HuH-7 (cell line): ENCODE data around the gene SLIT2.
A peak's percentile ranks its signal among the peaks of the same experiment; 100 is the strongest.

ENCODE experiments used
- DNase-seq: peaks from one replicate; pipeline ENCODE4 v3.0.0; 2011; ENCODE audit warnings: low spot score

Gene SLIT2

DNA sequence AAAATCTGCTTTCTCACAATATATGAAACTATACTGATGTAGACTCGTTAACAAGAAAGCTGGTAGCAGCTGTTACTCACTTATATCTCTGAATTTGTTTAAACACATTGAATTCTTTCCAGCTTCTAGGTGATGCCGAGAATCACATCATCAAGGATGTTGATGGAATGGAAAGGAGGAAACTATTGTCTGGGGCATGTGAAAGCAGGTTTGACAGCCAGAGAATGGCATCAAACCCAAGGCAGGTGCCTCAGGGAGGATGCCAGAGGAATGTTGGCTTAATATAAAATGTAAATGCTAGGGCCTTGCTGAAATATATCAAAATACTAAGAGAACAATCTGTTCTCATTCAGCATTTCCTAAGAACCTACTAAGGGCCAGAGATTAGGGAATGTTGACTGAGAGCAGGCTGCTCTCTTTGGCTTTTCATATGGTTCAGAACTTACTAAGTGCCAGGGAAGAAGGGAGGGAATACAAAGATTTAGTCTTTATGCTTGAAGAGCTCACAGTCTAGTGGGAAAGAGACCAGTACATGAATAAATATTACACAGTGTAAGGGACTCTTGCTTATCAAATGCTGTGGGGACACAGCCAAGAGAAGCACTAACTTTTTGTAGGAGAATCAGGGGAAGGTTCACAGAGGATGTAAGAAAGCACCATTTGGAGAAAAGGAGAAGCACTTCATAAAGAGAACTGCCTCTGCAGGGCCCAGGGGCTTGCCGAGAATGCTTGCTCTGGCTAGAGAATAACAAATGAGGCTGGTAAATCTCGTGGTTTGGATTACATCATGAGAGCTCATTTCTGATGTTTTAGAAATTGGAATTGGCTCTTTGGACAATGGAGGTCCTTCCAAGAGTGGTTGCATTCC is 14.7 kb downstream of the SLIT2 start:
- no peak for DNase-seq

DNA sequence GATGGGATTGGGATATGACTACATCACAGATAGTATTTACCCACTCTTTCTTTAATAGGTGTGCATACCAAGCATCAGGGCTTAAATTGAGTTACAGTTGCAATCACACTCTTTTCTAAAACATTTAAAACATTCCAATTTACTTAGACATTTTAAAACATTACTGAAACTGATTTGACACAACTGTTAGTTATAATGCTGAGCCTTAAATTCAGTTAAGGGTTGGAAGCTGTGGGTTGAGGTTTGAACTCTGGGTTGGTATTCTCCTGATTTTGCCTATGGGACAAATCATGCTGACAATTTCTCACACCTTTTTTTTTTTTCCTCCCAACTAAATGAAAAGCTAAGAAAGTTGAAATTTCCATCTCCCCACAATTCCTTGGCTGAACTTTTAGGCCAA is 16.3 kb downstream of the SLIT2 start:
- DNase-seq = no peak

DNA sequence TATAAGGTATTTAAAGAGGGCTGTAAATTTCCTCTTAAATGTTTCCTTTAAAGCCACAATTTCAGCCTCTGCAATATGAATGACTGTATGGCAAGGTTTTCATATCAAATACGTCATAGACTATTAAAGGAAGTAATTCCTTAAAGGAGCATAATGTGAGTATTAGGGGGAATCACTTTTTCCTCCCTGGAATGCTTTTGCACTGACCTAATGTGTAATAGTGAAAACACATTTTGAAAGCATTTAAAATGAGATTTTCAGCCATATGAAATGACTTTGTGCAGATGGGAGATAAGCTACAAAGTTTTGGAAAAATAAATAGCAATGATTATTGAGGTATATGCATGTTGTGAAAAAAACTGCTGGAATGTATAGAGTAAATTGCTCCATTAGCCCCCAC is 17.6 kb downstream of the SLIT2 start:
- no peak for DNase-seq

DNA sequence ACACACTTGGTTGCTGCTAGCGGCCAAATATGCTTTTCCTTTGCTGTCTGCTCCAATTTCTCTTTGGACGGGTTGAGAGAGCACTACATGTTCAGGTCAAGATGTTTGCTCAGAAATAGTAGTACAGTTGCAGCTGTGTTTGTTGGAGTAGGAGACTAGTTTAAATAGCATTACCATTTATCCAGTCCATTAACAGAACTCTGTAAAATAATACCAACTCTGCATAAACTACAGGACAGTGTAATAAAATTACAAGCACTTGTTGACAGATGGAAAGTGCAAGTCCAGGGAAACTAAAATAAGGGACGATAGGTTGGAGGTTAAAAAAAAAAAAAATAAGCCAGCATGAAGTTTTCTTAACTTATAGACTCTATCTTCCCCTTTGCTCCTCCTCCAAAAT is 20.2 kb downstream of the SLIT2 start:
- no peak for DNase-seq

DNA sequence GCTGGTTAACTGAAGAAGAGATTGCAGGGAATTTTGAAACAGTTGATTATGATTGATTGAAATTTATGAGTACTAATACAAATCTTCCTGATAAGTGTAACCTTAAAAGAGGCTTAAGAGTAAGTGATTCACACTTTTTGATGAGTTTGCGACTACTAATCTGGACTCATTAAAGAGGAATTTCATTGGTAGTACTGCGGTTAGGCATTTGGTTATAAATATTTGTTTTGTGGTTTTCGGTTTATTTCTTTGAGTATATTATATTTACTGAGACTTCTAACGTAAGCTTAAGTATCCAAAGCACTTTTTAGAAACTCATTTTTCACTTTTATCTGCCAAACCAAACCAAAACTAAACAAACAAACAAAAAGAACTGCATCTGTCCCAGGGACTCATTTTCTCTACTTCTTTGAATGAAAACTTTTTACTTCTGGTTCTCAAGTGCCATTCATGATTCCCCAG is 20.7 kb downstream of the SLIT2 start:
- DNase-seq = no peak

DNA sequence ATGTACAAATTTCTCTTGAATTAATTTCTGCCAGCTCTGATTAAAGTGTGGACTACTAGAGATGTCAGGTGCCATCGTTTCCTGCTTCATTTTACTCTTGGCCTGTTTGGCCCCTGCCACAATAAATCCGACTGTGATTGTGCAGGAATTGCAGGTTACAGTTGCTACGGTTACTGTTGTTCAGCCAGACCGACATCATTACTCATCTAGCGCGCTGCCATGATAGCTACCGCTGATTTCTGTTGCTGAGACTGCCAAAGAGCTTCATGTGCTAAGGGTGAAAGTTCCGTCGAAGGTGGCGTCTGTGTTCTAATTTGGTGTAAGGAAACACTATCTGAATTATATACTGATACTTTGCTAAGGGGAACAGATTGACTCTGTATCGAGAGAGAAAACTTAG is 22.1 kb downstream of the SLIT2 start:
- no peak for DNase-seq

DNA sequence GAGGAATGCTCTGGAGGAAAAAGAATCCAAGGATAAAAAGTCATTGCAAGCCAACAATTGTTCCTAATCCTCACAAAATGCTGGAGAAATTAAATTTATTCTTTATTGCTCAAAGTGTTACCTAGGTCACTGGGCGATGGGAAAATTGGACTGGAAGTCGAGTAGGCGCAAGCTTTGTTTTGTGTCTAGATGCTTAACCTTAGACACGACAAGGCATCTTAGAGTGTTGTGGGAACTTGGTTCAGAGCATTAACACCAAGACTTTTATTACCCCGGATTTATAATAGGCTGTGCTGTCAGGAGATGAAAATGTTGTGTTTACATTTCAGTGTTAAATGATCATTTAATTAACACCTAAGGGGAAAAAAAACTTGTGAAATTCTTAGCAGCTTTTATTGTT is 25.1 kb downstream of the SLIT2 start:
- no peak for DNase-seq

DNA sequence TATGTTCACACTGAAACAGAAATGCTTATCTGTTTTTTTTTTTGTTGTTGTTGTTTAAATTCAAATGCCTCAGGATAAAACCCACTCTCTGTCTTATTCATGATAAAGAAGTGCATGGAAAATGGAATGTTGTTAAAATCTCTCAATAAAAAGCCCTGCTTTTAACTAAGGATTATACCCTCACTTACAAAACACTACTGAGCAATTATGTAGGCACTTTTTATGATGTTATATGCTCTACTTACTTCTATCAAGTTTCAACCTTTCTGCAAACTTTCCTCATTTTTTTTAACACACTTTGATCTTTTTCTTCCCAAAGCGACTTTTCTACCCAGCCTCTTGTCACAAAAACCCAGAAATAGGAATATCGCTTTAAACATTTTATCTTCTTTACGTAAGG is 26.5 kb downstream of the SLIT2 start:
- DNase-seq = no peak

DNA sequence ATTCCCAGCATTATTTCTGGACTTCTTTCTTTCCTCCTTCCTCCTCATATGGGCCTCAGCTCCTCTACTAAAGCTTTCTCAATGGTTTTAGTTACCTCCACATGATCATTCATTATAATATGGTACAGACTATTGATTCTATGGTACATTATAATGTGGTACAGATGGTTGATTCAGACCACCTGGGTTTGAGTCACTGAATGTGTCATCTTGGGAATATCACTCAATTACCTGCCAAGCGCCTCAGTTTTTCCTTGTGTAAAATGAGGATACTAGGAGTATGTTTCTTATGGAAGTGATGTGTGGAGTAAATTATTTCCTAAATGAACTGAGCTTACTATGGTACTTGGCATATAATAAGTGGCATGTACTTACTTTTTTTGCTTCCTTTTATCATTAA is 27.7 kb downstream of the SLIT2 start:
- no peak for DNase-seq

DNA sequence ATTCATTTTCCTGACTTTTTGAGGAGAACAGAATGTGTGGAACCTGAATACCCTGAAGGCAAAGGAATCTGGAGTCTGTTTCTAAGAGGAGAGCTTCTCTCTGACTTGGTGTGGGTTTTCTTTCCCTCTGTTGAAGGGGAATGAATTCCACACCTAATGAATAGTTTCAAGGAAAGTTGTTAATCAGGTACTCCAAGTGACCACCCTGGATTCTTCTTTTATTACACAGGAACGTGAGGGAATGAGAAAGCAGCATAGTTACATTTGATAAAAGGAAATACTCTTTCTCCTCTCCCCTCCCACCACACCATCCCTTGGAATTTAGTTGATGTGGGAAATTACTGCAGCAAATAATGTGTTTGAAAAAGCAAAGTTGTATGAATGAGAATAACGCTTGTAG is 29.7 kb downstream of the SLIT2 start:
- DNase-seq = no peak

DNA sequence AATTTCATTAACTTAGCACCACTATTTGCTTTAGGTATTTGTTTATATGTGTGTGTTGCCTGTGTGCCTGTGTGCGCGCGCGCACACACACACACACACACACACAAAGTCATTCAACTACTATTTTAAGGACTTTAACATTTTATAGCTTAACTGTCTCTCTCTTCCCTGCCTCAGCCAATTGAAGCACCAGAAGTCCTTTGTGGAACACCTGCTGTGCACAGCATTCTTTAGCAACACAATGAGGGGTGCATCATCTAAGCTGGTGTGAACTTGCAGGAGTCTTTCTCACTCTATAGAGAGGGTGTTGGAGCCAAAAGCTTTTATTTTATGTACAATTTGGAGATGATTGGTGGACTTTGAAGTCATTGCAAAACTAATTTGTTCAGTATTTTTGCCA is 31.3 kb downstream of the SLIT2 start:
- DNase-seq = no peak

DNA sequence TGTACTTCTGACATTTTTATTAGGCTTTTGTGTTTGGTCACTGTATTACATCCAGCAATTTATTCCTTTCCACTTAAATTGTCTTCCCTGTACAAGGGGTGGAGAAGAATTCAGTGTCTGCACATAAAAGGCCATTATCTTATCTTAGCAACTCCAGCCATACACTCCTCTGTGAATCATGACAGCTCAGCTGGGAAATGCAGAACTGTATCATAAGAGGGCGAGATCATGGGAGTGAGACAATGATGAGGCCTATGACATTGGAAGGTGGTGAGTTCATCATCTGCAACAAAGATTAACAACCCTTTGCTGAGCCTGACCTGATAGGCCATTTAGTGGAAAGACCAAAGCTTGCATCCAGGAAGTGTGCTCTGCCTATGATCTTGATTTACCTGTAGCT is 33.3 kb downstream of the SLIT2 start:
- no peak for DNase-seq

DNA sequence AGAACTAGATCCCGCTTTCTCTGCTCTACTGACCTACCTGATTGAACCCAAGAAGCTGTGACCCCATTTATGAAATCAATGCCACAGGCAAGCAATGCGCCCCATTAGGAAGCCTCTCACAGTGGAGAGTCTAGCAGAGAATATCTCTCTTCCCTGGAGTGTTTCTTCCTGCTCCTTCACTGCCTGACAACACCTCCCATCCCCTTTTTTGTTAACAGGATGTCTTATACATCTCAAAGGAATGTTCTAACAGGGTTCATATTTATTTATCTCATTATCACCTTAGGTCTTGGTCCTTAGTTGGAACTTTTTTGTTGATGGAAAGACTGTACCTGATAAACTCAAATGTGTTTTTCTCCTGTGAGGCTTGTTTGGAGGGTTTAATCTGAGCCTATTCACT is 35.5 kb downstream of the SLIT2 start:
- no peak for DNase-seq

DNA sequence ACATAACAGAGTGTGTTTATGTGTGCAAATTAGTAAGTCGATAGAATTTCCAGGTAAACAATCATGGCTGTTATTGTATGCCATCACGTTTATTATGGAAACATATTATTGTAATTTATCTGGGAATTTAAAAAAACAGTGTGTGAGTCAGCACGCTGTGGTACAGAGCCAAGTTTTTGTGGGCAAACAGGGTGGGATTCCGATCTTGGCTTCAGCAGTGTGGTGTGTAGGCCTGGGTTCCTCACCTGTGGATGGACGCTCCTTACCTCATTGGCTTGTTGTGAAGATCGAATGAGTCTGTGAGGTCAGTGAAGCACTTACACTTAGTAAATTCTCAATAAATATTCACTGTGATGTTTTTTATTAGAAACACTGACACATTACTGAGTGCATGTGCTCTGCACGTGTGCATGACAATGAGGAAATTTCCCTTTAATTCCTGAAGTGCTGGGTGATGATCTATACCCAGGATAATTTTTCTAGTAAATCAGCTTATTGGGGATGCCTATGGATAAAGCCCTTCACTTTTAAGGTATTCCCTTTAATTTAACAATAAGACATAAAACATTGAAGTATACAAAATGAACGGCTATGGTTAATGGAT is 36.4 kb downstream of the SLIT2 start:
- no peak for DNase-seq

DNA sequence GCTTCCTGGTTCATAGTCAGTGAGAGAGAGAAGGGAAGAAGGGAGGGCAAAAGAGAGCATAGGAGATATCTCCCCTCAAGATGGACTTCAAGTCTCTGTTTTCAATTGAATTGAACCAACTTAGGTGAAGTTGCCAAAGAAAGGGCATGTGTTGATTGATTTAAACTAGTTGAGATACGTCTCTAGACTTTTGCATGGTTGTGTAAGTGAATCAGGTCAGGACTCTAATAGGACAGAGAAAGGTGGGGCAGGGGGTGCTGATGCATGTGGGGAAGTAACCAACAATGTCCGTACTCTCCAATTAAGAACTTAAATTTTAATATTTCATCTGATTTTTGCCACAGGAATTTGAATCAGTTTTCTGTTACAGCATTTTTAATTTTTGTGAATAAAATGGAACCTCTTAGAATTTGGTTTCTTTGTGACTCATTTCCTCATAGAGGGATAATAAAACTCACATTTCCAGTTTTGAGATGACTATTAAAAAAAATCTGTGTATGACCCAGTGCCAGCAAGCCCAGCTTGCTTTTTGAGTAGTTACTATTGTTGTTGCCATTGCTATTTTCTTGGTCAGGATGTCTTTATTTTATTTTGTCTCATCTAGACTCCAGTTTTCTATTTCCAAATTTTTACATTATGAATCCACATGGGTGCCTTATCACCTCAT is 37.3 kb downstream of the SLIT2 start:
- no peak for DNase-seq

DNA sequence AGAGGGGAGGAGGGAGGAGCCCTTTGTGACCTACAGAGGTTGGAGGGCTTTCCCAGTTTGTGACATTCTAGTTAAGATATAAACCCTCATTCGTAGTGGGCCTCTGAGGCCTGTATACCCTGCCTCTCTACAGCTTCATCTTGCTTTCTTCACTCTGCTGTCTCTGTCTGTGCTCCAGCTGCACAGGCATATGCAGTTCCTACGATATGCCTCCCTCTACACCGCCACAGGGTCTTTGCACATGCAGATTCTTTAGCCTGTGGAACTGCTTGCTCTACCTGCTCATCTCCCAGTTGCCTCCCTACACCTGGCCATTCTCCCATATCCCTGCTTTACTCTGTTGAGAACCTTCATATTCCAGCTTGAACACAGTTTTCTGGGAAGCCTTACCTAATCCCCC is 38.1 kb downstream of the SLIT2 start:
- no peak for DNase-seq

DNA sequence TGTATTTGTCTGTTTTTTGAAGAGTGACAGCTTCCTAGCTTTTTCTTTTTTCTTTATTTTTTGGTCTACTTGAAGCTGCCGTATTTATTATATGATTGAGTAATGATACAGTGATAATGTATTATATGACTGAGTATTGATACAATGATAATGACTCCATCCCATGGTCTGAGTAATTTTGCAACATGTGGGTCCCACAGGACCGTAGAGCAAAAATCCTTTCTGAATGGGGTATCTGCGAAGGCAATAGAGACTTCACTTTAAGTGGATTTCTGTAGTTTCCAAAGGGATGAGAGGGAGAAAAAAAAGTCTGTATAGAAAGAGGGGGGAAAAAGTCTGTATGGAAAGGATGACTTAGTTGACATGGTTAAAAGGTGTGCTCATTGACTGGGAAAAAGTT is 41.0 kb downstream of the SLIT2 start:
- no peak for DNase-seq

DNA sequence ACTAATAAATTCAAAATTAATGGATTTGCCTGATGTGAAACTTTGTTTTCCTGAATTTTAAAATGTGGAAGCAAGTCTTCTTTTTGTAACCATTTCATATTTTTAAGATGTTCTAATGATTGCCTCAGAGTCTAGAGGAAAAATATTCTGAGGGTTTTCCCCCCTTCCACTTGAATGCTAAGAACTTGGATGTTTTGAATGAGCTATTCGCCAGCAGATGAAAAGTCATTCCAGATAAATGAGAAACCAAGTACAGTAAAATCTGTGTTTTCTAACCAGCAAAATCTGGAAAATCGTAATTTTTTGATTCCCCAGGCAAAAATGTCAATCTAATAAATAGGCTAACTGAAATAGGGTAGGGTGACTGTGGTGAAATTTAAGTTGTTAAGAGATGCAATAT is 45.6 kb downstream of the SLIT2 start:
- no peak for DNase-seq

DNA sequence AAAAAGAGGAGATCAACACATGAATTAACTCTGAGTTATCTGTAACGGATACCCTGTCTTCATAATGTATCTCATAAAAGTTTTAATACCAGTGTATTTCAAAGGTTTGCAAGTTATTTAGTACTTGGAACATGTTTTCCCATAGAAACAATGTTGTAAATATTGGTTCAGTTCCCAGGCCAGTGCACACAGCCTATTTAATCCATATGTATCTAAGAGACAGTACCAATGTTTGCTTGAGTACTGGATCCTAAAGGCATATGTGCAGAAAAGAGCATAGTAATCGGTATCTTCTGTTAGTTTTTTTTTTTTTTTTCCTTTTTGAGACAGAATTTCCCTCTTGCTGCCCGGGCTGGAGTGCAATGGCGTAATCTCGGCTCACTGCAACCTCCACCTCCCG is 46.1 kb downstream of the SLIT2 start:
- DNase-seq = no peak

DNA sequence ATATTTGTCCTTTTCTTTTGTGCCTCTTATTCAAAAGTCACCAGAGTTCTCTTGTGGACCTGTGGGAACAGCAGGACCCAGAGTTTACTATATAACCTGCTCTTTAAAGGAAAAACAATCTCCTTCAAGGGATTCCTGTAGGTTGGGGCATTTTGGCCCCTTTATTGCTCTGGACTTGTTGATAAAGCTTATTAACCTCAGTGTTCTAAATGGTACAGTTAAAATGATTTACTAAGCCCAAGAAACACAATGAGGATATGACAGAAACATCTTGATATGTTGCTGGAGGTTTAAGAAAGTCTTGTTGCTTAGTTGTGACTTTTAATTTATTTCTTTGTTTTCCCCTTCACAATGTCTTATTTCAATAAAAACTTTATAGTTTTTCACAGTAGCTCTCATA is 46.8 kb downstream of the SLIT2 start:
- no peak for DNase-seq

DNA sequence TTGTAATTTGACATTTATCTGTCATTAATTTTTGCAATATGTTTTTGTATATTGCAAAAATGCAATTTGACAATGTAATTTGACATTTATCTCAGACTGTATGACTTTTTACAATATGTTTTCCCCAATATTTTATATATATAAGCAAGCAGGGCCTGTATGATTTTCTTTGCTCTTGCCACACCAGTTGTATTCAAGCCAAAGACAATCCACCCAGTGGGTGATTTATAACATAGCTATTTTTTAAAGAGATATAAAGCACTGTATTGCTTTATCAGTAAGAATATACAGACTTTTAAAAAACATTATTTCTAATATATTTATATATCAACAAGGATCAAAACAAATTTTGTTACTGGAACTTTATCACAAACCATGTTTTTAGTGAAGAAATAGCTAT is 47.3 kb downstream of the SLIT2 start:
- DNase-seq = no peak

DNA sequence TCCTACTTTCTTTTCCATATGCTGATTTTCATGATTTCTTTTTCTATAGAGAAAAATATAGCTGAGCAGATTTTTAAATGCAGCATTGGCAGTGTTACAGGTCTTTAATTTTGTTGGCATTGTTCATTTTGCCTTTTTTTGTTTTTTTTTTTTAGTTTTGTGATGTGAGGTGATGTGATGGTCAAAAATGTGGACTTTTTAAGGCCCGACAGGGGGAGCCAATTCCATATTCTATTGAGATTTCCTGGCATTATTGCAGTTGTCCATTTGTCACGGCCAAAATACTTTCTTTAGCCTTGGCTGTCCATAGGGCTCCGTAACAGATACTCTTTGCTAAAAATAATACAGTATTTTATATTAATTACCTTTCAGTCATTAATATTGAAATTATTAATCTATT is 47.8 kb downstream of the SLIT2 start:
- peak; percentile 12 for DNase-seq

DNA sequence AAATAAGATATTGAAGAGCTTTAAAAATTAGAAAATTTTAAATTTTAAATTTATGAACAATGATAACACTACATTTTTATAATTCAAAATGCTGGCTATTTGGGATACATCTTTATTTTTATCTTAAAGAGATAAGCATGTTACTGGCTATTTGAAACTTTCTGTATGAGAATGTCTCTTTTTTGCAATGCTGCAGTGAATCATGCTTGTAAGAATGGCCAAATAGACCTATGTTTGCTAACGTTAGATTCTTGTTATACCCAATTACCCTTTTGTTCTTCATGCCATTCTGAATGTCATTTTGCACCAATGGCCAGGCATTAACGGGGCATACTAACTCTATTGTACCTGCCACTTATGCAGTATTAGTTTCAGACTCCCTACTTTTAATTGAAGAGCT is 49.5 kb downstream of the SLIT2 start:
- no peak for DNase-seq
